H1 (cell line): Measurements from ENCODE around the gene PDZK1IP1. TPM values are rescaled to one million over a fixed set of nuclear protein-coding genes. Genes with fewer than 3 reads are reported as not detected.

ENCODE experiments used
- CTCF ChIA-PET: fragments of 300-600 bp; sonication (Branson Sonifier 250); formaldehyde crosslinking; loops from one replicate; lab custom pipeline; 2021; ENCODE audit not compliant: partially characterized antibody; lab: Charles Lee
- POLR2A ChIA-PET: fragments of 300-600 bp; sonication (Branson Sonifier 250); formaldehyde crosslinking; loops from one replicate; lab custom pipeline; 2021; ENCODE audit warnings: inconsistent platforms; ENCODE audit not compliant: partially characterized antibody; lab: Charles Lee
- DNase-seq, 2 experiments: peaks; one replicate each; pipeline versions ENCODE4 v3.0.0 to v3.0.0-alpha.2; 2010 to 2022; ENCODE audit warnings: low spot score in 2 of 2, low read depth in 1 of 2, mixed read lengths in 1 of 2
- FAIRE-seq: peaks from 2 replicates; lab custom pipeline; 2011; peaks lifted over from hg19 to GRCh38; lab: Jason Lieb, UNC
- H2AFZ ChIP-seq: 2 replicates; pipeline ENCODE4 v1.8.1; 2012; ENCODE audit warnings: low read length, inconsistent platforms
- H2AK5ac ChIP-seq: 2 replicates; pipeline ENCODE4 v1.6.1; 2013; ENCODE audit warnings: low read depth, low read length
- H2BK120ac ChIP-seq: replicated peaks from 2 replicates; pipeline ENCODE3; 2013; ENCODE audit warnings: low read depth, low read length, inconsistent platforms
- H2BK12ac ChIP-seq: 2 replicates; pipeline ENCODE4 v1.6.1; 2013; ENCODE audit warnings: low read depth, low read length
- H2BK15ac ChIP-seq: 2 replicates; pipeline ENCODE4 v1.6.1; 2013; ENCODE audit warnings: low read length
- H2BK20ac ChIP-seq: 2 replicates; pipeline ENCODE4 v1.6.1; 2013; ENCODE audit warnings: low read length
- H2BK5ac ChIP-seq: 2 replicates; pipeline ENCODE4 v1.6.1; 2013; ENCODE audit warnings: low read depth, low read length
- H3K14ac ChIP-seq: 2 replicates; pipeline ENCODE4 v1.6.1; 2013; ENCODE audit warnings: inconsistent platforms; ENCODE audit not compliant: insufficient read length
- H3K18ac ChIP-seq: 2 replicates; pipeline ENCODE4 v1.6.1; 2013; ENCODE audit warnings: low read length; ENCODE audit errors: extremely low read depth
- H3K23ac ChIP-seq: 2 replicates; pipeline ENCODE4 v1.6.1; 2013; ENCODE audit warnings: inconsistent platforms; ENCODE audit not compliant: insufficient read length
- H3K23me2 ChIP-seq: 2 replicates; pipeline ENCODE4 v1.6.1; 2013; ENCODE audit warnings: low read depth, low read length
- H3K27ac ChIP-seq: 2 replicates; pipeline ENCODE4 v1.6.1; 2011; ENCODE audit warnings: low read depth, low read length, inconsistent platforms
- H3K27me3 ChIP-seq, 4 experiments: replicated peaks in 1 of 4; 1 replicate in 1 of 4; 2 replicates in 3 of 4; pipeline versions ENCODE4 v1.6.1 to v1.8.1; 2011 to 2013; ENCODE audit warnings: low read length in 3 of 4, mild to moderate bottlenecking in 3 of 4, inconsistent platforms in 2 of 4, mixed read lengths in 2 of 4, moderate library complexity in 1 of 4; ENCODE audit not compliant: control insufficient read depth in 3 of 4, insufficient read depth in 3 of 4; ENCODE audit errors: extremely low read depth in 1 of 4
- H3K36me3 ChIP-seq, 4 experiments: 2 replicates each; pipeline versions ENCODE4 v1.6.1 to v1.8.1; 2011 to 2013; ENCODE audit warnings: mild to moderate bottlenecking in 4 of 4, low read length in 3 of 4, moderate library complexity in 2 of 4, control low read depth in 1 of 4, inconsistent platforms in 1 of 4; ENCODE audit not compliant: insufficient read depth in 4 of 4, control insufficient read depth in 2 of 4
- H3K4ac ChIP-seq: replicated peaks from 2 replicates; pipeline ENCODE3; 2013; ENCODE audit warnings: low read length, low read depth, mixed read lengths, inconsistent platforms; ENCODE audit not compliant: insufficient read length
- H3K4me1 ChIP-seq, 4 experiments: replicated peaks in 1 of 4; 1 replicate in 1 of 4; 2 replicates in 3 of 4; pipeline versions ENCODE4 v1.6.1 to v1.8.1; 2011 to 2013; ENCODE audit warnings: low read length in 3 of 4, inconsistent platforms in 2 of 4, mixed read lengths in 1 of 4; ENCODE audit not compliant: insufficient read depth in 4 of 4, control insufficient read depth in 3 of 4
- H3K4me2 ChIP-seq, 2 experiments: 2 replicates each; pipeline versions ENCODE4 v1.6.1 to v1.8.1; 2011 to 2013; ENCODE audit warnings: low read depth in 2 of 2, low read length in 2 of 2, control low read depth in 1 of 2, inconsistent platforms in 1 of 2, mild to moderate bottlenecking in 1 of 2; ENCODE audit not compliant: insufficient read depth in 1 of 2
- H3K4me3 ChIP-seq, 4 experiments: fragments of 200-600, 300-600 bp in 1 of 4; sonication (generic), shearing (Covaris generic), sonication (Bioruptor Twin) in 1 of 4; 2 replicates each; pipeline versions ENCODE4 v1.5.1 to v1.8.1; 2011 to 2016; ENCODE audit warnings: low read length in 4 of 4, low read depth in 3 of 4, control low read depth in 2 of 4, inconsistent platforms in 2 of 4, mild to moderate bottlenecking in 2 of 4, mixed read lengths in 1 of 4, moderate library complexity in 1 of 4; ENCODE audit not compliant: insufficient read depth in 2 of 4; ENCODE audit errors: extremely low read depth in 1 of 4
- H3K56ac ChIP-seq: replicated peaks from 2 replicates; pipeline ENCODE3; 2013; ENCODE audit warnings: low read depth, mild to moderate bottlenecking, mixed read lengths, low read length, inconsistent platforms; ENCODE audit not compliant: insufficient read length
- H3K79me1 ChIP-seq: 2 replicates; pipeline ENCODE4 v1.6.1; 2013; ENCODE audit warnings: low read depth, low read length, control low read depth
- H3K79me2 ChIP-seq, 2 experiments: 2 replicates each; pipeline versions ENCODE4 v1.6.1 to v1.8.1; 2012 to 2013; ENCODE audit warnings: low read length in 2 of 2, mild to moderate bottlenecking in 2 of 2, inconsistent platforms in 1 of 2; ENCODE audit not compliant: insufficient read depth in 2 of 2, control insufficient read depth in 1 of 2
- H3K9ac ChIP-seq, 4 experiments: replicated peaks in 1 of 4; 1 replicate in 1 of 4; 2 replicates in 3 of 4; pipeline versions ENCODE4 v1.6.1 to v1.8.1; 2011 to 2013; ENCODE audit warnings: low read depth in 3 of 4, low read length in 3 of 4, control low read depth in 2 of 4, mild to moderate bottlenecking in 2 of 4, moderate library complexity in 2 of 4, inconsistent platforms in 1 of 4; ENCODE audit errors: extremely low read depth in 1 of 4
- H3K9me3 ChIP-seq, 2 experiments: 2 replicates each; pipeline versions ENCODE4 v1.6.1 to v1.8.1; 2012 to 2013; ENCODE audit warnings: mild to moderate bottlenecking in 2 of 2, moderate library complexity in 2 of 2, control low read depth in 1 of 2, inconsistent platforms in 1 of 2, low read depth in 1 of 2, low read length in 1 of 2, mixed read lengths in 1 of 2; ENCODE audit not compliant: insufficient read depth in 2 of 2
- H4K20me1 ChIP-seq, 2 experiments: replicated peaks in 1 of 2; 2 replicates each; pipeline versions ENCODE3 to v1.8.1; 2011 to 2013; ENCODE audit warnings: inconsistent platforms in 2 of 2, low read length in 2 of 2, mild to moderate bottlenecking in 1 of 2; ENCODE audit not compliant: insufficient read depth in 2 of 2, control insufficient read depth in 1 of 2
- H4K5ac ChIP-seq: 2 replicates; pipeline ENCODE4 v1.6.1; 2013; ENCODE audit warnings: low read length, low read depth, mixed read lengths, inconsistent platforms; ENCODE audit not compliant: insufficient read length
- H4K8ac ChIP-seq: 2 replicates; pipeline ENCODE4 v1.8.0; 2013; ENCODE audit warnings: mild to moderate bottlenecking, moderate library complexity, low read length, inconsistent platforms; ENCODE audit not compliant: insufficient read depth; ENCODE audit errors: extremely low read depth
- H4K91ac ChIP-seq: replicated peaks from 2 replicates; pipeline ENCODE3; 2013; ENCODE audit warnings: low read length, mixed read lengths, inconsistent platforms; ENCODE audit not compliant: insufficient read length
- ASH2L ChIP-seq: fragments of 200-600, 300-600 bp; sonication (generic); IDR thresholded peaks from one replicate; pipeline ENCODE4 v1.7.1; 2017; ENCODE audit warnings: low read length
- BACH1 ChIP-seq: IDR thresholded peaks from 2 replicates; pipeline ENCODE4 v1.6.1; 2012; ENCODE audit warnings: low read length, improper control_type of control experiment
- CBX8 ChIP-seq: fragments of 300-800, 300-1000 bp; sonication (generic); IDR thresholded peaks from 2 replicates; pipeline ENCODE4 v1.7.1; 2016; ENCODE audit warnings: low read depth, low read length, borderline replicate concordance
- CHD2 ChIP-seq: IDR thresholded peaks from 2 replicates; pipeline ENCODE4 v1.6.1; 2012; ENCODE audit warnings: low read length, improper control_type of control experiment
- EP300 ChIP-seq, 2 experiments: IDR thresholded peaks; 1 replicate in 1 of 2; 2 replicates in 1 of 2; pipeline ENCODE4 v1.6.1; 2011 to 2012; ENCODE audit warnings: low read depth in 2 of 2, low read length in 2 of 2, mild to moderate bottlenecking in 2 of 2, borderline replicate concordance in 1 of 2, inconsistent platforms in 1 of 2, moderate library complexity in 1 of 2
- GTF2F1 ChIP-seq: IDR thresholded peaks from 2 replicates; pipeline ENCODE4 v1.6.1; 2012; ENCODE audit warnings: low read depth, low read length, improper control_type of control experiment, borderline replicate concordance
- JUND ChIP-seq: IDR thresholded peaks from 2 replicates; pipeline ENCODE4 v1.6.1; 2011; ENCODE audit warnings: mild to moderate bottlenecking, improper control_type of control experiment, low read length
- KDM1A ChIP-seq: fragments of 200-600, 300-600 bp; sonication (generic); IDR thresholded peaks from 2 replicates; pipeline ENCODE4 v1.7.1; 2016; ENCODE audit warnings: mild to moderate bottlenecking, low read length, borderline replicate concordance
- NRF1 ChIP-seq: IDR thresholded peaks from 2 replicates; pipeline ENCODE4 v1.6.1; 2011; ENCODE audit warnings: mild to moderate bottlenecking, low read depth, low read length, improper control_type of control experiment
- POU5F1 ChIP-seq: IDR thresholded peaks from 2 replicates; pipeline ENCODE4 v1.6.1; 2011; ENCODE audit warnings: low read depth, mild to moderate bottlenecking, low read length, moderate library complexity
- RXRA ChIP-seq: IDR thresholded peaks from 2 replicates; pipeline ENCODE4 v1.6.1; 2011; ENCODE audit warnings: low read depth, mild to moderate bottlenecking, low read length, moderate library complexity; ENCODE audit not compliant: insufficient read depth
- SP1 ChIP-seq: IDR thresholded peaks from 2 replicates; pipeline ENCODE4 v1.6.1; 2011; ENCODE audit warnings: low read depth, low read length
- TAF7 ChIP-seq: optimal IDR thresholded peaks from 2 replicates; pipeline ENCODE3; 2011; ENCODE audit warnings: low read depth, mild to moderate bottlenecking, inconsistent platforms, low read length, moderate library complexity, borderline replicate concordance
- WGBS, 2 experiments: shearing (Covaris generic) in 1 of 2; methylation state at CpG; one replicate each; pipeline versions ENCODE4 v1.1.6 to v1.1.7; 2013 to 2015; ENCODE audit warnings: low lambda C conversion rate in 2 of 2, mixed read lengths in 2 of 2, inconsistent platforms in 1 of 2, low coverage in 1 of 2, missing lambda C conversion rate in 1 of 2; ENCODE audit not compliant: insufficient replicate concordance in 2 of 2, insufficient coverage in 1 of 2, insufficient read length in 1 of 2; ENCODE audit errors: extremely low coverage in 1 of 2, missing lambda C conversion rate in 1 of 2; 5-methylcytosine and 5-hydroxymethylcytosine counted together
- polyA plus RNA-seq, 7 experiments: library from polyadenylated mRNA; depleted of rRNA in 3 of 7; stranded (reverse) in 5 of 7; unstranded in 2 of 7; fragments of >200 nt in 5 of 7; fragments of 200-250 nt in 2 of 7; gene quantifications; 1 replicate in 5 of 7; 2 replicates in 1 of 7; 4 replicates in 1 of 7; pipeline versions ENCODE4 v1.2.1 to v1.2.3, GENCODE V29; 2011 to 2013; ENCODE audit warnings: missing spikeins in 2 of 7, mixed read lengths in 2 of 7
- total RNA-seq: library from RNA; stranded (reverse); fragmentation: NEBNext Ultra II Directional; extraction: Animal tissue kit (Norgen Biotek cat#: 25700); gene quantifications from 2 replicates; pipeline ENCODE4 v1.2.1, GENCODE V29; 2021

The PDZK1IP1 gene
- total and polyA plus RNA-seq, 2 of the 8 experiments (the other 6 are each of a cell fraction or from before 2014, with no cell fraction given), result 0.17 TPM; not detected in 1

DNA sequence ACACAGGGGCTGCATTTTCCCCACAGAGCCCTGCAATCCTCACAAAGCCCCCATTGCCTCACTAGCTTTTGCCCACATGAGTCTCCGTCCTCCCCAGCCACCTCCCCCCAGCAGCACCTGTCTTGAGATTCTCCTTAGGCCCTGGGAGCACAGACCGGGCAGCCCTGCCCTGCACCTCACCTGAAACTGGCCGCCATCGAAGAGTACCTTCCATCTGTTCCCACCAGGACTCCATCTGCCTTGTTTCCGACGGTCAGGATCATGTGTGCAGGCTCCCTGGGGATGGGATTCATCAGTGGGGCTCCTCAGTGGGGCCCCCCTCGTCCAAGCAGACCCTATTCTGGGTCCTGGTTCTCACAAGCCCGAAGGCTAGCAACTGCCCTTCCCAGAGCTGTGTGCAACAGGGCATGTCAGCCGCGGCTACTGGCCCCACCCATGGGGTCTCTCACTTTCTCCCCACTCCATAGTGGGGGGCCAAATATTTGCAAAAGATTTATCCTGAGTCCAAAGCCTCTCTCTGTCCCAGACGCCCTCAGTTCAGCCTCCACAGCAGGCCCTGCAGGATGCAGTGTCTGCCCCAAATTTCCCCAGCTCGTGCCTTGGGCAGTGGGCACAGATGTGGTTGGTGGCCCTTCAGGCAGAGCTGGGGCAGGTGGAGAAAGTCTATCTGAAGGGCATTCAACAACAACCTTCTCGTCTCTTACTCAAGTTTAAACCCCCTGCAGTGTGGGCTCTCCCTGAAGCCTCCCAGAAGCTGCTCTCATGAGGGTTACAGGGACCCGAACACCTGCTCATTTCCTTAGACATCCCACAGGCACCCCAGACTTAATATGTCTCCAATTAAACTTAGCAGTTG, 4.8 kb downstream of the PDZK1IP1 start:
- FAIRE-seq (no peak), DNase-seq (no peak)
- H3K23ac ChIP-seq, result no peak overlapping the region
- H3K23me2 ChIP-seq, result peaks cover 7% of the 10 kb centered on the region; the same call in 1 of the 2 replicates
- ChIA-PET POLR2A (no interaction called here), CTCF (interaction anchor here (0.6 to 14.4 kb wide), 8 partner anchors 7 to 204 kb away, joined by 3 to 207 read pairs (median 6); partner anchors contain the start of gene PDZK1IP1)
- H4K8ac ChIP-seq, result no peak overlapping the region
- H3K27ac ChIP-seq, result no peak overlapping the region
- H3K4me3 ChIP-seq, result no peak overlapping the region
- no peak overlapping the region for H4K91ac ChIP-seq
- no peak overlapping the region for H2BK5ac ChIP-seq
- H3K27me3 ChIP-seq, result peaks cover 0 to 10% (median 7%) of the 10 kb centered on the region in 4 experiments; a peak in 5 of 7 replicates
- WGBS, 2 experiments, result 85% methylated on average over 14 of the region's 14 CpGs; no CpG with 5 or more reads in 1 of the 2 experiments
- H2BK15ac ChIP-seq, result no peak overlapping the region
- H4K20me1 ChIP-seq, result no peaks in the 10 kb centered on the region
- H3K36me3 ChIP-seq, result no peaks in the 10 kb centered on the region
- no peak overlapping the region for H2AK5ac ChIP-seq
- H3K79me1 ChIP-seq, result no peaks in the 10 kb centered on the region
- no peak overlapping the region for H2AFZ ChIP-seq
- H3K14ac ChIP-seq, result no peak overlapping the region
- no peak overlapping the region for H3K56ac ChIP-seq
- no peak overlapping the region for H3K4ac ChIP-seq
- no peak overlapping the region for H4K5ac ChIP-seq
- no peak overlapping the region for H3K9ac ChIP-seq
- no peaks in the 10 kb centered on the region for H3K9me3 ChIP-seq
- no peak overlapping the region for H3K4me2 ChIP-seq
- no peaks in the 10 kb centered on the region for H3K79me2 ChIP-seq
- H2BK20ac ChIP-seq, result no peak overlapping the region
- H2BK120ac ChIP-seq, result no peak overlapping the region
- H3K4me1 ChIP-seq, result peaks cover 0 to 1% (median under 1%) of the 10 kb centered on the region in 4 experiments; a peak in 4 of 7 replicates
- H3K18ac ChIP-seq, result no peak overlapping the region
- no peak overlapping the region for H2BK12ac ChIP-seq
- TF ChIP-seq KDM1A (no peak), SP1 (no peak), NRF1 (no peak), JUND (no peak), EP300 (IDR thresholded peaks at IDR 0.05; ENCODE audit: borderline replicate concordance in 1 of 2, low read depth in 2 of 2, low read length in 2 of 2) (no peak), GTF2F1 (no peak), ASH2L (no peak), BACH1 (no peak), POU5F1 (no peak), CBX8 (no peak), TAF7 (no peak), CHD2 (no peak), RXRA (no peak)
